Measurements from ENCODE around the gene ARHGAP27.
"Not testable (repeated sequence)": the region's sequence is repeated elsewhere in the genome, so short reads cannot be mapped to it uniquely, and the experiment has no call there.

The ARHGAP27 gene

DNA sequence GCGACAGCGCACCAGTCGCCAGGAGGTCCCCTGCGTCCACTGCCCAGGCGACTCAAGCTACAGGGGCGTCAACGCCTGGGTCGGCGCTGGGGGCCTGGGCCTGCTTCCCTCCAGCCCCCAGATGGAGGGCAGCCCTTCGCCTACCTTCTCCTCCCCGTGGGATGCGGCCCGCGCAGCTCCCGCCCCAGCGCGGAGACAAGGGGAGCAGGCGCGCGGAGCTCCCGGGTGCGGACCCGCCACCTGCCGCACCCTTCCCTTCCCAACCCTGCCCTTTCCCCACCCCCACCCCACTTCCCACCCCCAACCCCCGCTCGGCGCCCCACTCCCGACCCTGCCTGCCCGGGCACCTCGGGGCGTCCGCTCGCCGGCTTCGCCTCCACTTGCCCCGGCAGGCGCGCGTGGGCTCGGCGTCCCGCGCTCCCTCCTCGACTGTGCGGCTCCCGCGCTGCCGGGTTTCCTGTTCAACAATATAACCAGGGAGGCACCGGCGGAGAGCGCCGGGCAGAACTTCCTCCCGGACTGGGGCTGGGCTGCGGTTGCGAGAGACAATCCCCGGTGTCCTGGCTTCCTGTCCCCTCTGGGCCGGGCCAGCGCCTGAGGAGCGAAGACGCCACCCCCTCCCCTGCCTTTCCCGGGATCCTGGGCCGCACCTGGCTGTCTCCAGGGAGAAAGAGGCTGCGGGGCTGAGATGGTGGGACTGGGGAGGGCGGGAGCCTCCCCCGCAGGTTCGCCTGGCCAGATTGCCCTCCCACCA, at the start of gene ARHGAP27:
Gene ARHGAP27 (minus strand): TSS at position 466 of the 754 bp plus-strand sequence. CDS start 2,591 bp downstream, outside the sequence.
- TF ChIP-seq, protein P1, sequence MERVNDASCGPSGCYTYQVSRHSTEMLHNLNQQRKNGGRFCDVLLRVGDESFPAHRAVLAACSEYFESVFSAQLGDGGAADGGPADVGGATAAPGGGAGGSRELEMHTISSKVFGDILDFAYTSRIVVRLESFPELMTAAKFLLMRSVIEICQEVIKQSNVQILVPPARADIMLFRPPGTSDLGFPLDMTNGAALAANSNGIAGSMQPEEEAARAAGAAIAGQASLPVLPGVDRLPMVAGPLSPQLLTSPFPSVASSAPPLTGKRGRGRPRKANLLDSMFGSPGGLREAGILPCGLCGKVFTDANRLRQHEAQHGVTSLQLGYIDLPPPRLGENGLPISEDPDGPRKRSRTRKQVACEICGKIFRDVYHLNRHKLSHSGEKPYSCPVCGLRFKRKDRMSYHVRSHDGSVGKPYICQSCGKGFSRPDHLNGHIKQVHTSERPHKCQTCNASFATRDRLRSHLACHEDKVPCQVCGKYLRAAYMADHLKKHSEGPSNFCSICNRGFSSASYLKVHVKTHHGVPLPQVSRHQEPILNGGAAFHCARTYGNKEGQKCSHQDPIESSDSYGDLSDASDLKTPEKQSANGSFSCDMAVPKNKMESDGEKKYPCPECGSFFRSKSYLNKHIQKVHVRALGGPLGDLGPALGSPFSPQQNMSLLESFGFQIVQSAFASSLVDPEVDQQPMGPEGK (CRISPR knock-in tag; IDR thresholded peaks at IDR 0.05; ENCODE audit: borderline replicate concordance): no peak
- peak; percentile 14; the same call in 2 of the 3 replicates for ATAC-seq

GRCh38 chr17:45482317-45482716, 49.6 kb upstream of the ARHGAP27 start:
- not testable (repeated sequence) for ATAC-seq

DNA sequence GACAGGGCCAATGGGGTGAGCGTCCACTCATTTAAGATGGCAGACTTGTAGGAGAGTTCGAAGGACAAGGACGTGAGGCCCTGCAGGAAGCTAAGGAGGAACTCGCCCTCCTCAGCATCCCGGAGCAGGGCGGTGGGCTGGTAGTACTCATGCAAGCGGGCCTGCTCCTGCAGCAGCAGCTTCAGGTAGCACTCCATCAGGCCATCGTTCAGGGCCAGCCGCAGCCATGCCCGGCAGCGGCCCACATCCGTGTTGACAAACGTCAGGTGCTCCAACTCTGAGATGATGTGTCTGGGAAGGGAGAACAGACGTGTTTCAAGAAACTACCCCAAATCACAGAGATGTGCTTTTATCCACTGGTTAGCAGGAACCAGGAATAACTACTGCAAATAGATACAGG, 42.8 kb upstream of the ARHGAP27 start:
- ATAC-seq: not testable (repeated sequence)

DNA sequence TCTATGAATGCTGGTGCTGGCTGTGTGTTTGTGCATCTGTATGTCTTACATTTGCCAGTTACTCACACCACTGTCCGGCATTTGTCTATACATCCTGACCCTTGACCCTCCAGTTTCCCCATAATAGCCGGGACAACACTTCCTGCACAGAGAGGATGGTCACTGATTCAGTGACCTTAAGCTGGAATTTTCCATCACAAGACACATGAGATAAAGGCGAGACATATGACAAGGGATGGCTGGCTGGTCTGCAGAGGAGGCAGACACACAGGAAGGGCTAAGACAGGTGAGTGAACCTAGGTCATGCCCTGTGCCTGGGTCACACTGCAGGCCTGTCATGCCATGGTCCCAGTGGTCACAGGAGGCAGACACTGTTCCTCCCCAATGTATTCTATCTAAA, 39.6 kb upstream of the ARHGAP27 start:
- not testable (repeated sequence) for ATAC-seq

- ATAC-seq: not testable (repeated sequence)
Measured at GRCh38 chr17:45469204-45469563, 36.5 kb upstream of the ARHGAP27 start.

GRCh38 chr17:45468293-45469203, 35.9 kb upstream of the ARHGAP27 start:
- not testable (repeated sequence) for ATAC-seq

DNA sequence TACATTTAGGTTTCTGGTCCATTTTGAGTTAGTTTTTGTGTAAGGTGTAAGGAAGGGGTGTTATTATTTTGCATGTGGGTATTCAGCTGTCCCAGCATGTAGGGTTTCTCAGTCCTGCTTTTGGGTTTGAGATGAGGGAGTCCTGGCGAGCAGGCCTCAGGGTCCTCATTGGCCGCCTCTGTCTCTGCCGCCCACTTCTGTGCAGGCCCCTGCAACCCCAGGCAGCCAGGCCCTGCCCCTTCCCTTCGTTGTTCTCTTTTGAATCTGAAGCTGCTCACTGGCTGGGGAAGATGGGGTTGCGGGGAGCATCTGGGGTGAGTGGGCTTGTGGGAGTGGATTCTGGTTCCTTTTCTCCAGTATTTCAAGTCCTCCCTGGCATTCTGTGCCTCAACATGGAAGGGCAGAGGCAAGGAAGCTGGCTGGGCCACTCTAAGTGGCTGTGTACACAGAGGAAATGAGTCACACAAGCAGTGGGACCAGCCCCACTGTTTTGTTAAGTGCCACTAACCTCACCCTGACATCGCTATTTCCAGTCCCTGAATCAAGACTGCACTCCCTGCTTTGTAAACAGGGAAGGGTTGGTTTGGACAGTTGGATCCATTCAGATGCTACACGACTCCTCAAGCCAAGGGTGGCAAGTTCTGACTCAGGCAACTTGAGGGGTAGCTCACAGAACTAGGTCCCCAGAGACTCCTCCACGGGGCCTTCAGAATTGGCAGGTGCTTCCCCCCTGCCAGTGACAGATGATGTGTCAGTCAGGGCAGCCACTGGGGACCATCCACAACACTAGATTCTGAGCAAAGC, 29.1 kb upstream of the ARHGAP27 start:
- ATAC-seq: peak; percentile 77

- not testable (repeated sequence) for ATAC-seq
Measured at GRCh38 chr17:45460422-45460821, 27.8 kb upstream of the ARHGAP27 start.

DNA sequence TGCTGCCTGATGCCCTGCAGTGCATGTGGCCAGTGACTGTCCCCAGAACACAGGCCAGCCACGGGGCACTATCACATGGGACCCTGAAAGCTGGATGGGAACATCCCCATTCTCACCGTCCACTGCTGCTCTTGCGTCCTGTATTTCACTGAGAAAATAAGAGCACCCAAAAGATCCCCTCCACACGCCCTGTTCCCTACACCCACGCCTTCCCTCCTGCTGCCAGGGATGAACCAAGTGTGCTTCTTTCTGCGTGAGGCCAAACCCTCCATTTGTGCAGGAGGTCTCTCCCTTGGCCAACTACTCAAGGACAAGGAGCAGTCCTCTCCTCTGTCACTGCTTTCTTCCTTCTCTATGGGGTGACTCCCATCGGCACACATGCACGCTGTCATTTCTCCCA, 21.7 kb upstream of the ARHGAP27 start:
- ATAC-seq: not testable (repeated sequence)

DNA sequence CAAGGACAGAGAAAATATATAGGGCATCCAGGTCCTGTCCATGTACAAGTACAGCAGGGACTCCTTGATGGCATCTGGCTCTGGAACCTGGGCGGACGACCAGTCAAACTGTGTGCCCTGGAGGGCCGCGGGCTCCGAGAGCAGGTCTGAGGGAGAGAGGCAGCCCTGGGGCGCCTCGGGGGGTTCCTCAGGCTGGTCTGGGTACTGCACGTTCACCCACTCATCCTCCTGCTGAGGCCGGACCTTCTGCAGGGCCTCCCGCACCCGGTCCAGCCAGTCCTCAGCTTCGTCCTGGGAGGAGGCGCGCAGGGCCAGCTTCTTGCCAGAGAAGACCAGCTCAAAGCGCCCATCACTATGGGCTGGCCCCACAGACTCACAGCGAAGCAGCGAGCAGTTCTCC, 21.1 kb upstream of the ARHGAP27 start:
- 0 out of 3 replicates have a peak, but pooled peaks have one; percentile 35 for ATAC-seq

- ATAC-seq: not testable (repeated sequence)
Measured at GRCh38 chr17:45453225-45453534, 20.5 kb upstream of the ARHGAP27 start.

DNA sequence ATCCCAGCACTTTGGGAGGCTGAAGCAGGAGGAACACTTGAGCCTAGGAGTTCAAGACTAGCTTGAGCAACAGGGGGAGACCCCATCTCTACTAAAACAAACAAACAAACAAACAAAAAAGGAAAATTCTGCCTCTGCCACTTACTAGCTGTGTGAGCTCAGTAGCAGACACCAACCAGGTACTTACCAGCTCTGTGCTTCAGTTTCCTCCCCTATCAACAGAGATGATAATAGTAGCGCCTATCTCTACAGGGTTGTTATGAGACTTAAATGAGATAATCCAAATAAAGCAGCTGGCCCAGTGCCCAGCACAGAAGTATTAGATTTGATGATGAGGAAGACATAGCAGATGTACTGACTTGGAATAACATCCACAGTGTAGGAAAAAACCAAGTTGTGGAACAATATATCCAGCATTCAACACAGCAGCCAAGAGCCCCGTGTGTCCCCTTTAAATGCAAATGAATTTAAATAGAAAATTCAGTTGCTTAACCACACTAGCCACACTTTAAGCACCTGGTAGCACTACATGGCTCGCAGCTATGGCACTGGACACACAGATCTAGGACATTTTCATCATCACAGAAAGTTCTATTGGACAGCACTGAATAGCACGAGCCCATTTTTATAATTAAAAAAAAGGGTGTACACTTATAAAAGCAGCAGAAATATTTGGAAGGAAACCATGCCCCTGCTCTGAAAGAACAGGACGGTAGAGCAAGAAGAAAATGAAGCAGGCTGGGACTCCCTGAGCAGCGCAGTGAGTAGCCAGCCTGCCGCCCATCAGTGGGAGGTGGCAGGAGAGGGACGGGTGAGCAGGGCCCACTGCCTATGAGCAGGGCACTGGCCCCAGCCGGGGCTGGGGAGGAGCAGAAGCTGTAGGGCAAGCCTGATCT, 19.9 kb upstream of the ARHGAP27 start:
- ATAC-seq: not testable (repeated sequence)

- not testable (repeated sequence) for ATAC-seq
Measured at GRCh38 chr17:45451660-45452059, 19.0 kb upstream of the ARHGAP27 start.

- peak; percentile 33; the same call in 1 of the 3 replicates for ATAC-seq
- TF ChIP-seq, protein P2, sequence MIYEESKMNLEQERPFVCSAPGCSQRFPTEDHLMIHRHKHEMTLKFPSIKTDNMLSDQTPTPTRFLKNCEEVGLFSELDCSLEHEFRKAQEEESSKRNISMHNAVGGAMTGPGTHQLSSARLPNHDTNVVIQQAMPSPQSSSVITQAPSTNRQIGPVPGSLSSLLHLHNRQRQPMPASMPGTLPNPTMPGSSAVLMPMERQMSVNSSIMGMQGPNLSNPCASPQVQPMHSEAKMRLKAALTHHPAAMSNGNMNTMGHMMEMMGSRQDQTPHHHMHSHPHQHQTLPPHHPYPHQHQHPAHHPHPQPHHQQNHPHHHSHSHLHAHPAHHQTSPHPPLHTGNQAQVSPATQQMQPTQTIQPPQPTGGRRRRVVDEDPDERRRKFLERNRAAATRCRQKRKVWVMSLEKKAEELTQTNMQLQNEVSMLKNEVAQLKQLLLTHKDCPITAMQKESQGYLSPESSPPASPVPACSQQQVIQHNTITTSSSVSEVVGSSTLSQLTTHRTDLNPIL (CRISPR knock-in tag; IDR thresholded peaks at IDR 0.05; ENCODE audit: low read depth): no peak
- TF ChIP-seq TCF4 (CRISPR knock-in tag; IDR thresholded peaks at IDR 0.05; ENCODE audit: borderline replicate concordance) (no peak), OSR1 (CRISPR knock-in tag; IDR thresholded peaks at IDR 0.05) (no peak)
- TF ChIP-seq, protein P3, sequence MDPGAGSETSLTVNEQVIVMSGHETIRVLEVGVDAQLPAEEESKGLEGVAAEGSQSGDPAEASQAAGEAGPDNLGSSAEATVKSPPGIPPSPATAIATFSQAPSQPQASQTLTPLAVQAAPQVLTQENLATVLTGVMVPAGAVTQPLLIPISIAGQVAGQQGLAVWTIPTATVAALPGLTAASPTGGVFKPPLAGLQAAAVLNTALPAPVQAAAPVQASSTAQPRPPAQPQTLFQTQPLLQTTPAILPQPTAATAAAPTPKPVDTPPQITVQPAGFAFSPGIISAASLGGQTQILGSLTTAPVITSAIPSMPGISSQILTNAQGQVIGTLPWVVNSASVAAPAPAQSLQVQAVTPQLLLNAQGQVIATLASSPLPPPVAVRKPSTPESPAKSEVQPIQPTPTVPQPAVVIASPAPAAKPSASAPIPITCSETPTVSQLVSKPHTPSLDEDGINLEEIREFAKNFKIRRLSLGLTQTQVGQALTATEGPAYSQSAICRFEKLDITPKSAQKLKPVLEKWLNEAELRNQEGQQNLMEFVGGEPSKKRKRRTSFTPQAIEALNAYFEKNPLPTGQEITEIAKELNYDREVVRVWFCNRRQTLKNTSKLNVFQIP (CRISPR knock-in tag; IDR thresholded peaks at IDR 0.05; ENCODE audit: borderline replicate concordance, low read depth): no peak
- TF ChIP-seq, protein P4, sequence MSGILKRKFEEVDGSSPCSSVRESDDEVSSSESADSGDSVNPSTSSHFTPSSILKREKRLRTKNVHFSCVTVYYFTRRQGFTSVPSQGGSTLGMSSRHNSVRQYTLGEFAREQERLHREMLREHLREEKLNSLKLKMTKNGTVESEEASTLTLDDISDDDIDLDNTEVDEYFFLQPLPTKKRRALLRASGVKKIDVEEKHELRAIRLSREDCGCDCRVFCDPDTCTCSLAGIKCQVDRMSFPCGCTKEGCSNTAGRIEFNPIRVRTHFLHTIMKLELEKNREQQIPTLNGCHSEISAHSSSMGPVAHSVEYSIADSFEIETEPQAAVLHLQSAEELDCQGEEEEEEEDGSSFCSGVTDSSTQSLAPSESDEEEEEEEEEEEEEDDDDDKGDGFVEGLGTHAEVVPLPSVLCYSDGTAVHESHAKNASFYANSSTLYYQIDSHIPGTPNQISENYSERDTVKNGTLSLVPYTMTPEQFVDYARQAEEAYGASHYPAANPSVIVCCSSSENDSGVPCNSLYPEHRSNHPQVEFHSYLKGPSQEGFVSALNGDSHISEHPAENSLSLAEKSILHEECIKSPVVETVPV (CRISPR knock-in tag; IDR thresholded peaks at IDR 0.05): no peak
Measured at GRCh38 chr17:45451131-45451530, 18.5 kb upstream of the ARHGAP27 start.
